Heart left ventricle (tissue), 16 donors: ENCODE measurements around the gene KCNG2. TPM values are rescaled to one million over a fixed set of nuclear protein-coding genes. Genes with fewer than 3 reads are reported as not detected.

Experiments used
- ATAC-seq, 4 donors: fragments of 200-7000 bp; cut with Tn5 transposase; one replicate each; pipeline ENCODE4 v1.9.1; 2020 to 2022; ENCODE audit warnings: moderate library complexity in 4 of 4, mild to moderate bottlenecking in 3 of 4, moderate number of reproducible peaks in 1 of 4
- DNase-seq, 5 donors: peaks; one replicate each; pipeline ENCODE4 v3.0.0-alpha.2; 2020
- H3K27ac ChIP-seq, 12 donors: fragments of 200-600 bp; sonication (generic) in 4 of 12; one replicate each; pipeline versions ENCODE4 v1.5.0 to v1.8.0; 2016 to 2022; ENCODE audit warnings: mild to moderate bottlenecking in 2 of 12
- H3K27me3 ChIP-seq, 9 donors: fragments of 200-600 bp; sonication (generic) in 2 of 9; one replicate each; pipeline versions ENCODE4 v1.5.1 to v1.8.0; 2016 to 2022; ENCODE audit warnings: mild to moderate bottlenecking in 3 of 9
- H3K36me3 ChIP-seq, 9 donors: fragments of 200-600 bp; sonication (generic) in 2 of 9; one replicate each; pipeline versions ENCODE4 v1.5.0 to v1.8.0; 2018 to 2022; ENCODE audit warnings: mild to moderate bottlenecking in 2 of 9
- H3K4me1 ChIP-seq, 12 donors: fragments of 200-600 bp; sonication (generic) in 4 of 12; one replicate each; pipeline versions ENCODE4 v1.5.0 to v1.8.0; 2016 to 2022; ENCODE audit warnings: mild to moderate bottlenecking in 3 of 12
- H3K4me3 ChIP-seq, 12 donors: fragments of 200-600 bp; sonication (generic) in 4 of 12; one replicate each; pipeline versions ENCODE4 v1.5.0 to v1.8.0; 2017 to 2022; ENCODE audit warnings: mild to moderate bottlenecking in 9 of 12, moderate library complexity in 4 of 12
- H3K9me3 ChIP-seq, 12 donors: fragments of 200-600 bp; sonication (generic) in 4 of 12; one replicate each; pipeline versions ENCODE4 v1.5.0 to v1.8.0; 2016 to 2022; ENCODE audit warnings: mild to moderate bottlenecking in 1 of 12
- POLR2A ChIP-seq, 2 donors: fragments of 450-650 bp; IDR thresholded peaks; one replicate each; pipeline ENCODE4 v1.6.1; 2017; ENCODE audit warnings: antibody characterized with exemption in 2 of 2, mild to moderate bottlenecking in 2 of 2, moderate library complexity in 2 of 2
- WGBS, 4 donors: extraction: QIAGEN DNeasy Blood & Tissue Kit in 2 of 4; methylation state at CpG; one replicate each; pipeline versions ENCODE4 v1.1.5 to v1.1.7; 2013 to 2018; 5-methylcytosine and 5-hydroxymethylcytosine counted together
- intact Hi-C, 10 donors: fragments of 100-400 bp; cut with DNase I; formaldehyde crosslinking; loops; one replicate each; pipeline versions ENCODE4 v1.11.1 to v1.14.2; 2022
- polyA plus RNA-seq, 2 donors: library from polyadenylated mRNA; stranded (reverse); fragments of 200-250 nt; gene quantifications; one replicate each; pipeline ENCODE4 v1.2.3, GENCODE V29; 2013
- total RNA-seq, 9 donors: library from RNA; depleted of rRNA in 2 of 9; stranded (reverse); fragments of >200 nt in 2 of 9; fragmentation: NEBNext Ultra II Directional in 3 of 9; extraction: Animal tissue kit (Norgen Biotek cat#: 25700) in 3 of 9; gene quantifications; one replicate each; pipeline versions ENCODE4 v1.1.0 to v1.2.4, GENCODE V29; 2016 to 2023
- TF ChIP-seq, protein P1 (sequence below), 12 donors: fragments of 200-600 bp; sonication (generic) in 4 of 12; IDR thresholded peaks; one replicate each; pipeline versions ENCODE4 v1.5.0 to v1.8.0; 2018 to 2022; ENCODE audit warnings: antibody characterized with exemption in 12 of 12, mild to moderate bottlenecking in 5 of 12
- donor health status: ischemic (EF 13 %, LVEDD 7.1; RV severe dilation, severe dysfunction).
- donor health status: healthy with polysubstance abuse.
- donor health status: DM: no; HTN: yes; CAD: no.
- donor health status: DM: no; HTN: no; CAD: no.
- donor health status: ischemic (EF 25% LVEDD 6.9; RV normal size, moderate dysfunction).
- donor health status: ischemic (EF 25% LVEDD 5.7; RV mildly dilated, moderate dysfunction).
- donor health status: healthy.
- donor health status: DM: yes; HTN: yes; CAD: no.
- donor health status: ischemic (EF 35%, LVEDD 5.7; RV mildly dilated, moderate dysfunction).
- donor health status: nonischemic (EF 11% LVEDD 7.7; RV severe dilation, severe dysfunction).
- donor health status: DM: yes; HTN: yes; CAD: no.
- donor health status: PGD.
- donor health status: ischemic (EF 29% LVEDD 5.4; RV normal size, mild dysfunction).
- donor health status: nonischemic (EF 23%, LVEDD 6.1; RV moderate dilation, normal function).

KCNG2 gene
- total and polyA plus RNA-seq, 11 donors: 0.07 to 1.5 (median 0.18) TPM; not detected in 8

DNA sequence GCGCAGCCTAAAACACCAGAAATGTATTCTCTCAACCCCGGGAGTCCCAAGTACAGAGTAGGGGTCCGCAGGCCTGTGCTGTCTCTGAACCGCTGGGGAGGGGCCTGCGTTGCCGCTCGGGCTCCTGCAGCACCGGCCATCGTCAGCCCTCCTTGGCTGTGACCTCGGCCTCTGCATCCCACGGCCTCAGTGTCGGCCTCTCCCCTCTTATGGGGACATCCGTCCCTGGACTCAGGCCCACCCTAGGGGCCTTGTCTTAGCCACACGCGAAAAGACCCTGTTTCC lies 50.5 kb downstream of the KCNG2 start:
- TF ChIP-seq POLR2A (IDR thresholded peaks at IDR 0.05): no peak
- TF ChIP-seq, protein P1, sequence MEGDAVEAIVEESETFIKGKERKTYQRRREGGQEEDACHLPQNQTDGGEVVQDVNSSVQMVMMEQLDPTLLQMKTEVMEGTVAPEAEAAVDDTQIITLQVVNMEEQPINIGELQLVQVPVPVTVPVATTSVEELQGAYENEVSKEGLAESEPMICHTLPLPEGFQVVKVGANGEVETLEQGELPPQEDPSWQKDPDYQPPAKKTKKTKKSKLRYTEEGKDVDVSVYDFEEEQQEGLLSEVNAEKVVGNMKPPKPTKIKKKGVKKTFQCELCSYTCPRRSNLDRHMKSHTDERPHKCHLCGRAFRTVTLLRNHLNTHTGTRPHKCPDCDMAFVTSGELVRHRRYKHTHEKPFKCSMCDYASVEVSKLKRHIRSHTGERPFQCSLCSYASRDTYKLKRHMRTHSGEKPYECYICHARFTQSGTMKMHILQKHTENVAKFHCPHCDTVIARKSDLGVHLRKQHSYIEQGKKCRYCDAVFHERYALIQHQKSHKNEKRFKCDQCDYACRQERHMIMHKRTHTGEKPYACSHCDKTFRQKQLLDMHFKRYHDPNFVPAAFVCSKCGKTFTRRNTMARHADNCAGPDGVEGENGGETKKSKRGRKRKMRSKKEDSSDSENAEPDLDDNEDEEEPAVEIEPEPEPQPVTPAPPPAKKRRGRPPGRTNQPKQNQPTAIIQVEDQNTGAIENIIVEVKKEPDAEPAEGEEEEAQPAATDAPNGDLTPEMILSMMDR (IDR thresholded peaks at IDR 0.05): no peak
- Histone ChIP-seq H3K4me1 (no peaks in the 10 kb centered on the region), H3K27me3 (peaks cover 0 to 5% (median 0%) of the 10 kb centered on the region in 9 donors), H3K36me3 (no peaks in the 10 kb centered on the region), H3K4me3 (no peak overlapping the region), H3K9me3 (peaks cover 0 to 15% (median 0%) of the 10 kb centered on the region in 12 donors), H3K27ac (no peak overlapping the region)
- intact Hi-C loops: no loop called here
- ATAC-seq (no peak), DNase-seq (no peak)
- 91 to 93% (median 92%) methylated on average over 15 of the region's 15 CpGs for WGBS, 4 donors

DNA sequence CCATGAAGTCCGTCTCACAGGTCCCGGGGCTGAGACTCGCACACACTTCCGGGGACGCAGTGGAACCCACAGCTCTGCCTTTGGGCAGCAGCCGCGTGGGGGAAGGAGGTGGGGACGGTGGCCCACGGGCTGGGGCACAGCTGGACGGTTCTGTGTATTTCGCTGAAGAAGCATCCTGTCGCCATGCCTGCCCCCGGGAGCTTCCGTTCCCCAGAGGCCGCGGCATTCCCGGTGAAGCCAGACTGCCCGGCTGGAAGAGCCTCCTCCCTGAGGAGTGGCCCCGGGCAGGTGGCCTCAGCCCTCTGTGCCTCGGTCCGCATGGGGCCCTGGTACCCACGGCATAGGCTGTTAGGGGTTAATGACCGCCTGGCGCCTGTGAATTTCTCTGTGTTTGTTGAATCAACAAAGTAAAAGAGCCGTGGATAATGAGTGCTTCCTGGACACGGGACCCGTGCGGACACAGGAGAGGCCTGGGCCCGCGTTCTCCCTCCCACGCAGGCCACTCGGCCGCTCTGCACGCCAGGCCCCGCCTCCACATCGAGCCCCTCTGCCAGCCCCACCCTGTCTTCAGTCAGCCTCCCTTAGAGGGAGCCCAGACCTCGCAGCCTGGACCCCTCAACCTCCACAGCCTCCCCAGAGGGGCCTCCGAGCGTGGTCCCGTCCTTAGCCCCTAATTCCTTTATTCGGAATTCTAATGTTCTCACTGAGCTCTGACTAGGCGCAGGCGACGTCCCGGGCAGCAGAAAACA lies 51.0 kb downstream of the KCNG2 start:
- DNase-seq: no peak
- 81 to 86% (median 82%) methylated on average over 29 to 45 of the region's 45 CpGs for WGBS, 4 donors
- no peaks in the 10 kb centered on the region for H3K36me3 ChIP-seq
- no peak overlapping the region for H3K27ac ChIP-seq
- no peaks in the 10 kb centered on the region for H3K4me1 ChIP-seq
- peaks cover 0 to 9% (median 0%) of the 10 kb centered on the region in 12 donors for H3K9me3 ChIP-seq
- TF ChIP-seq POLR2A (IDR thresholded peaks at IDR 0.05): no peak
- TF ChIP-seq, protein P1 (IDR thresholded peaks at IDR 0.05): no peak
- peaks cover 0 to 10% (median 0%) of the 10 kb centered on the region in 9 donors for H3K27me3 ChIP-seq
- no peak overlapping the region for H3K4me3 ChIP-seq
- intact Hi-C loops: no loop called here
- ATAC-seq: no peak

DNA sequence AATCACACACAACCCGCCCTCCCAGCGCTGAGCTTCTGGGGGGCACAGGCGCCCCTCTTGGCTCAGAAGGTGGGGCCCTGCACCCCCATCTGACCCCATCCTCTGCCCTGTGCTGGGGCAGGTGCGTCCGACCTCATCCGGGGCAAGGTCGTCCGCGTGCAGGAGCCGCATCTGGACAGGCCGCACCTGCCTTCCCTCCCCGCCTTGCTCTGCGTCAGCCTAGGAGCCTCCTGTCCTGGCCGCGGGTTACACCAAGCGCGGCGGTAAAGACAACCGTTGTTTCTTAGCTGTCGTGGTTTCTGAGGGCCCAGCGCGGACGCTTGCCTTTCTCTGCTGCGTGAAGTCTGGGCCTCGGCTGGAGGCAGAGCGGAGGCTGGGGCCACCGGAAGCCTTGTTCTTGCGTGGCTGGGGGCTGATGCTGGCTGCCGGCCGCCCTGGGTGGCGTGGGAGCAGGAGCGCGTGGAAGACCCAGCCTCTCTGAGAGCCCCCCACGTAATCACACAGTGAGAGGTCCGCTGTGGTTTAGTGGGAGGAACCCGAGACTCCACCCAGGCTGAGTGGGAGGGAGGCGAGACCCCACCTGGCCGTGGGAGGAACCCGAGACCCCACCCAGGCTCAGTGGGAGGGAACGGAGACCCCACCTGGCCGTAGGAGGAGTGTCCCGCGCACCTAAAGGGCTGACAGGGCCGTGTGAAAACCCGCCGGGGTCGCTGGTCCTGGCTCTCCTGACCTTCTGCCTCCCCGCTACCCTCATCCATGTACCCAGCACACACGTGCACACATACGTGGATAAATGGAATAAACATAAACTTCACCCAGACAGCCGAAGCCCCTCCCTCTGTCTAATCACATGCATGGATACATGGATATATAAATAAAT lies 51.8 kb downstream of the KCNG2 start:
- no peak overlapping the region for H3K4me3 ChIP-seq
- DNase-seq: no peak
- intact Hi-C loops: no loop called here
- TF ChIP-seq POLR2A (IDR thresholded peaks at IDR 0.05): no peak
- TF ChIP-seq, protein P1 (IDR thresholded peaks at IDR 0.05): no peak
- 92% methylated on average over 46 to 51 of the region's 51 CpGs for WGBS, 4 donors
- no peaks in the 10 kb centered on the region for H3K4me1 ChIP-seq
- H3K27ac ChIP-seq: no peak overlapping the region
- H3K27me3 ChIP-seq: peaks cover 0 to 16% (median 0%) of the 10 kb centered on the region in 9 donors
- no peaks in the 10 kb centered on the region for H3K36me3 ChIP-seq
- ATAC-seq: no peak
- peaks cover 0 to 6% (median 0%) of the 10 kb centered on the region in 12 donors for H3K9me3 ChIP-seq

DNA sequence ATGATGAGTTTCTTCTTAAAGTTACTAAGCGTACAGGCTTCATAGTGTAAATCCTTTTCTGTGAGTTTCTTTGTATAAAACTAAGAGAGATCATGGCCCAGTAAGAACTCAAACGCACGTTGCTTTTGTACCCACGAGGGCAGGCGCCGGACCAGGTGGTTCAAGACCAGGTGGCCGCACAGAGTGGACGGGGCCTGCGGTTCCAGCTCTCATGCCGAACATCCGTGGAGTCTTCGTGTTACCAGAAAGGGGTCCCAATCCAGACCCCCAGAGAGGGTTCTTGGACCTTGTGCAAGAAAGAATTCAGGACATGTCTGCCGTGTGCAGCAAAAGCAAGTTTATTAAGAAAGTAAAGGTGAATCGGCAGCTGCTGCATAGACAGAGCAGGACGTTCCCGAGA lies 53.0 kb downstream of the KCNG2 start:
- Histone ChIP-seq H3K36me3 (no peaks in the 10 kb centered on the region), H3K4me3 (no peak overlapping the region), H3K9me3 (no peaks in the 10 kb centered on the region), H3K27ac (no peak overlapping the region), H3K4me1 (no peaks in the 10 kb centered on the region), H3K27me3 (peaks cover 0 to 19% (median 0%) of the 10 kb centered on the region in 9 donors)
- 91 to 93% (median 92%) methylated on average over 16 of the region's 16 CpGs for WGBS, 4 donors
- ATAC-seq (no peak), DNase-seq (peak in 1 of 5 donors; percentile 7)
- TF ChIP-seq, protein P1 (IDR thresholded peaks at IDR 0.05): no peak
- TF ChIP-seq POLR2A (IDR thresholded peaks at IDR 0.05): no peak
- intact Hi-C loops: no loop called here
